Ectodermal cell (in vitro differentiated cells): Measurements from ENCODE around the gene SF3B1.

Source experiments
- H3K27ac ChIP-seq: 2 replicates; pipeline ENCODE4 v1.7.0; 2013; ENCODE audit warnings: mild to moderate bottlenecking, low read depth, low read length; ENCODE audit not compliant: insufficient read depth, poor library complexity, severe bottlenecking
- H3K27me3 ChIP-seq: 2 replicates; pipeline ENCODE4 v1.7.0; 2013; ENCODE audit warnings: mild to moderate bottlenecking, low read length; ENCODE audit not compliant: insufficient read depth, control insufficient read depth, poor library complexity, severe bottlenecking
- H3K36me3 ChIP-seq: one replicate; pipeline ENCODE4 v1.7.0; 2013; ENCODE audit warnings: low read length; ENCODE audit not compliant: control insufficient read depth, insufficient read depth
- H3K4me1 ChIP-seq: one replicate; pipeline ENCODE4 v1.7.0; 2013; ENCODE audit warnings: low read length; ENCODE audit not compliant: control insufficient read depth, insufficient read depth
- H3K4me3 ChIP-seq: 2 replicates; pipeline ENCODE4 v1.7.0; 2013; ENCODE audit warnings: low read depth, low read length, control low read depth; ENCODE audit not compliant: insufficient read depth
- H3K9me3 ChIP-seq: 2 replicates; pipeline ENCODE4 v1.7.0; 2013; ENCODE audit warnings: mild to moderate bottlenecking, low read length, moderate library complexity; ENCODE audit not compliant: control insufficient read depth
- WGBS, 2 experiments: methylation state at CpG; one replicate each; pipeline ENCODE4 v1.1.7; 2013; ENCODE audit warnings: missing lambda C conversion rate in 2 of 2; 5-methylcytosine and 5-hydroxymethylcytosine counted together

The SF3B1 gene

GRCh38 chr2:197369228-197369932 is 65.4 kb downstream of the SF3B1 start:
- WGBS, 2 experiments: 90 to 96% methylated on average over 5 of the region's 5 CpGs
- no peak overlapping the region for H3K27ac ChIP-seq

DNA sequence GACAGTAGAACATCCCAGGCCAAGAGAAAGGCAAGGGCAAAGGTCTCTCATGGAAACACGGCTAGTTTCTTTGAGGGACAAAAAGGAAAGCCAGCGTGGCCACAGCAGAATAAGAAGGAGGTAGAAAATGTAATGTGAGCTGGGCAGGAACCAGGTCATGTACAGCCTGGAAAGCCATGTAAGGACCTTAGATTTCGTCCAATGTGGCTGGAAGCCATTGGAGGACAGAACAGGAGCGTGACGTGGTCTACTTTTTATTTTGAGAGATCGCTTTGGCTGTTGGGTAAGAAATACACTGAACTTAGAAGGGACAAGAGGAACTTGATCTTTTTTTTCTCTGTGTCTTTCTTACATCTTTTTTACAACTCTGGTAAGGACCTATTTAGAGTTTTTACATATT is 66.4 kb downstream of the SF3B1 start:
- WGBS, 2 experiments: 94 to 95% methylated on average over 6 of the region's 6 CpGs

More at GRCh38 chr2:197369228-197369932, 65.4 kb downstream of the SF3B1 start:
- Histone ChIP-seq H3K4me1 (no peaks in the 10 kb centered on the region), H3K9me3 (no peaks in the 10 kb centered on the region), H3K4me3 (no peak overlapping the region), H3K27me3 (no peaks in the 10 kb centered on the region), H3K36me3 (no peaks in the 10 kb centered on the region)

DNA sequence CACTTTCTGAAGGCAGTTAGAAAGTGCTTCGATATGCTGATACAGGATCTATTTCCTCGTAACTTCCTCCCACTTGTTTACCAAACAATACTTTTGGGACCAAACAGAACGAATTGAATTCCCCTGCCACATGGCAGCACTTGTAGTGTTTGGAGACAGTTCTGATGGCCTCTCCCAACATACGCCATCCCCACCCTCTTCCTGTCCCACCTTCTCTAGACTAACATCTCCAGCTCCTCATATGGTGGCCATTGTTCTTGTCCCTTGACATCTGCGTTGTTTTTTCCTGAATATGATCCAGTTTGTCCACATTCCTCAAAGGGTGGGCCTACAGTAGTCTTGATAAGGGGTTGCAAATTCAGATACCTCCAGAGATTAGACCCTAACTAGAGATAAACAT is 70.8 kb downstream of the SF3B1 start:
- no peaks in the 10 kb centered on the region for H3K4me1 ChIP-seq
- H3K4me3 ChIP-seq: no peak overlapping the region
- no peaks in the 10 kb centered on the region for H3K27me3 ChIP-seq
- H3K36me3 ChIP-seq: no peaks in the 10 kb centered on the region
- H3K27ac ChIP-seq: no peak overlapping the region
- H3K9me3 ChIP-seq: no peaks in the 10 kb centered on the region
- 54 to 57% methylated on average over 5 of the region's 5 CpGs for WGBS, 2 experiments

More for the DNA sequence above, 66.4 kb downstream of the SF3B1 start:
- Histone ChIP-seq H3K4me3 (no peak overlapping the region), H3K27ac (no peak overlapping the region), H3K9me3 (no peaks in the 10 kb centered on the region), H3K4me1 (no peaks in the 10 kb centered on the region), H3K36me3 (no peaks in the 10 kb centered on the region), H3K27me3 (no peaks in the 10 kb centered on the region)

DNA sequence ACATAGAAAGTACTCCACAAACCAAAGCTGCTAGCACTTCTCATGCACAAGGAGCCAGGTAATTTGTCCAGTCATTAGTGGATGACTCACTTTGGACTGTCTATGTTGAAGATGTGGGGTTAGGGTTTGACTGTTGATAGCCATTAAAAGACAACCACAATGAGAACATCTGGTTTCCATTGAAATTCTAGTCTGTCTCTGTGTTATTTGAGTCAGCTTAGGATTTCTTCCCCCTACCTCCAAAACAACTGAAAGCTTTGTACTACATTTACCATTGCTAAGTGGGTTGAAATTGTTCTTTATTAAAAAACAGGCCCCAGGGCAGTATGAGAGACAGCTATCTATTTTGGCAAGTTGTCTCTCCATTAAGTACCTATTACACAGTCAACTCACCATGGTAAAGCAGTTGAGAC is 74.1 kb downstream of the SF3B1 start:
- Histone ChIP-seq H3K36me3 (no peaks in the 10 kb centered on the region), H3K9me3 (no peaks in the 10 kb centered on the region), H3K27ac (no peak overlapping the region), H3K27me3 (no peaks in the 10 kb centered on the region), H3K4me1 (no peaks in the 10 kb centered on the region), H3K4me3 (no peak overlapping the region)

DNA sequence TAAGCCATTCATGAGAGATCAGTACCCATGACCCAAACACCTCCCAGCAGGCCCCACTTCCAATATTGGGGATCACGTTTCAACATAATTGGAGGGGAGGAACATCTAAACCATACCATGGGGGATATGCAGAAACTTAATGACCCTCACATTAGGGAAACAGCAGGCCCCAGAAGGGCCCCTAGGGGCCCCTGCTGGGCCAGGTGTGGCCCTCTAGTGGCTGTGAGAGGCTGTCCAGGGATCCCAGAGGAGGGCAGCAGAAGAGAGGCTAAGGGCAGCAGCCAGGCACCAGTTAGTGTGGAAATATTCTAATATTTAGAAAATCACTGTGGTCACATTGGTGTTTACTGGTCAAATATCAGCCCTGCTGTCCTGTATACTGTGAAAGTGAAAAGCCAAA is 75.0 kb downstream of the SF3B1 start:
- H3K4me1 ChIP-seq: no peaks in the 10 kb centered on the region
- no peak overlapping the region for H3K4me3 ChIP-seq
- no peak overlapping the region for H3K27ac ChIP-seq
- no peaks in the 10 kb centered on the region for H3K9me3 ChIP-seq
- 83 to 100% methylated on average over 1 of the region's 1 CpG for WGBS, 2 experiments
- H3K36me3 ChIP-seq: no peaks in the 10 kb centered on the region
- H3K27me3 ChIP-seq: no peaks in the 10 kb centered on the region

DNA sequence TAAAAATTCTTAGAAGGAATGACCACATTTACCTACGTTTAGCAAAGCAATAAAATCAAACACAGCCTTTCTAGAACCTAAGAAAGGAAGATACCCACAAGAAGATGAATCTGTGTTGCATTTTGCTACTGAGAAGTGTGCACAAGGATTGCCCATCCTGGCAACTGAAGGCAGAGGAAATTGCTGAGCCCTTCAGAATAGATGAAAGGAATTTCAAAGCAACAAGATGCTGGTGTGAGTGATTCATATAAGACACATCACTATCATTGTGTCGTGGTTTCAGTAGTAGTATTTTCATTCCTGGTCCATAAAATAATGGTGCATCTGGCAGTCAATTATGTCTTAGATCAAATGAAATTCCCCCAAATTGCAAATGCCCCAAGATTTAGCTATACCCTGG is 75.9 kb downstream of the SF3B1 start:
- H3K4me3 ChIP-seq: no peak overlapping the region
- H3K27ac ChIP-seq: no peak overlapping the region
- no peaks in the 10 kb centered on the region for H3K36me3 ChIP-seq
- WGBS, 2 experiments: 80 to 83% methylated on average over 1 to 2 of the region's 2 CpGs
- no peaks in the 10 kb centered on the region for H3K27me3 ChIP-seq
- no peaks in the 10 kb centered on the region for H3K9me3 ChIP-seq
- H3K4me1 ChIP-seq: no peaks in the 10 kb centered on the region

GRCh38 chr2:197357986-197358385 is 76.8 kb downstream of the SF3B1 start:
- 85 to 88% methylated on average over 1 of the region's 1 CpG for WGBS, 2 experiments
- no peak overlapping the region for H3K4me3 ChIP-seq
- no peaks in the 10 kb centered on the region for H3K9me3 ChIP-seq
- no peaks in the 10 kb centered on the region for H3K27me3 ChIP-seq
- H3K4me1 ChIP-seq: no peaks in the 10 kb centered on the region
- H3K36me3 ChIP-seq: no peaks in the 10 kb centered on the region
- H3K27ac ChIP-seq: no peak overlapping the region

DNA sequence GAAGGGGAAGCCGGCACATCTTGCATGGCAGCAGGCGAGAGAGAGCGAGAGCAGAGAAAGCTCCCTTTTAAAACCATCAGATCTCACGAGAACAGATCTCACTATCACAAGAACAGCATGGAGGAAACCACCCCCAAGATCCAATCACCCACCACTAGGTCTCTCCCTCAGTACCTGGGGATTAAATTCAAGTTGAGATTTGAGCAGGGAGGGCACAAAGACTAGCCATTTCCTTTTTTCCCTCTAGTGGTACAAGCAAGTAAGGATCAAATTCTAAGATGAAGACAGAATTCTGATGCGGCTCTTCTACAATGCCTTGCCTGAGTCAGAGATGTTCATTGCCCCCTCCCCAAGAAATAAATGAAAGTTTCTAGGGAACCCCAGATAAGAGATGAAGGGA is 78.7 kb downstream of the SF3B1 start:
- Histone ChIP-seq H3K9me3 (no peaks in the 10 kb centered on the region), H3K27ac (no peak overlapping the region), H3K4me3 (no peak overlapping the region), H3K36me3 (no peaks in the 10 kb centered on the region), H3K27me3 (no peaks in the 10 kb centered on the region), H3K4me1 (no peaks in the 10 kb centered on the region)
- 82 to 86% methylated on average over 5 of the region's 5 CpGs for WGBS, 2 experiments

- H3K27ac ChIP-seq: no peak overlapping the region
- no peaks in the 10 kb centered on the region for H3K9me3 ChIP-seq
- H3K36me3 ChIP-seq: no peaks in the 10 kb centered on the region
- H3K27me3 ChIP-seq: no peaks in the 10 kb centered on the region
- WGBS, 2 experiments: 94 to 95% methylated on average over 4 of the region's 4 CpGs
- no peak overlapping the region for H3K4me3 ChIP-seq
- H3K4me1 ChIP-seq: no peaks in the 10 kb centered on the region
These were observed 80.7 kb downstream of the SF3B1 start for GRCh38 chr2:197354169-197354558.

GRCh38 chr2:197353393-197354168 is 81.2 kb downstream of the SF3B1 start:
- H3K4me1 ChIP-seq: no peaks in the 10 kb centered on the region
- no peaks in the 10 kb centered on the region for H3K9me3 ChIP-seq
- no peak overlapping the region for H3K4me3 ChIP-seq
- no peaks in the 10 kb centered on the region for H3K27me3 ChIP-seq
- 81 to 90% methylated on average over 2 to 3 of the region's 3 CpGs for WGBS, 2 experiments
- H3K27ac ChIP-seq: no peak overlapping the region
- H3K36me3 ChIP-seq: no peaks in the 10 kb centered on the region
